Small intestine (tissue), 7 donors: Measurements from ENCODE around the gene SBNO2. TPM values are rescaled to one million over a fixed set of nuclear protein-coding genes. Genes with fewer than 3 reads are reported as not detected.

Experiments used
- DNase-seq, 2 donors: peaks; one replicate each; pipeline versions ENCODE4 v3.0.0 to v3.0.0-alpha.2; 2013
- FAIRE-seq: peaks from 2 replicates; lab custom pipeline; 2012; peaks lifted over from hg19 to GRCh38; lab: Jason Lieb, UNC
- H3K27ac ChIP-seq, 3 donors: one replicate each; pipeline ENCODE4 v1.5.1; 2013; ENCODE audit warnings: low read length in 2 of 3, mild to moderate bottlenecking in 2 of 3, control low read depth in 1 of 3, inconsistent platforms in 1 of 3, low read depth in 1 of 3, moderate library complexity in 1 of 3
- H3K27me3 ChIP-seq, 3 donors: one replicate each; pipeline ENCODE4 v1.6.1; 2013; ENCODE audit warnings: low read length in 3 of 3, inconsistent platforms in 1 of 3; ENCODE audit not compliant: control insufficient read depth in 3 of 3, insufficient read depth in 3 of 3
- H3K36me3 ChIP-seq, 3 donors: one replicate each; pipeline ENCODE4 v1.6.1; 2013; ENCODE audit warnings: low read length in 3 of 3, inconsistent platforms in 1 of 3, low read depth in 1 of 3, mild to moderate bottlenecking in 1 of 3, moderate library complexity in 1 of 3; ENCODE audit not compliant: control insufficient read depth in 3 of 3, insufficient read depth in 2 of 3
- H3K4me1 ChIP-seq, 3 donors: one replicate each; pipeline ENCODE4 v1.6.1; 2013; ENCODE audit warnings: low read length in 2 of 3, inconsistent platforms in 1 of 3, low read depth in 1 of 3, mild to moderate bottlenecking in 1 of 3, moderate library complexity in 1 of 3; ENCODE audit not compliant: control insufficient read depth in 3 of 3, insufficient read depth in 2 of 3
- H3K4me3 ChIP-seq, 3 donors: one replicate each; pipeline ENCODE4 v1.5.1; 2013; ENCODE audit warnings: low read length in 3 of 3, control low read depth in 1 of 3, inconsistent platforms in 1 of 3, low read depth in 1 of 3, mild to moderate bottlenecking in 1 of 3, moderate library complexity in 1 of 3
- H3K9me3 ChIP-seq, 2 donors: one replicate each; pipeline ENCODE4 v1.6.1; 2013; ENCODE audit warnings: low read depth in 1 of 2, low read length in 1 of 2; ENCODE audit not compliant: control insufficient read depth in 2 of 2, insufficient read depth in 1 of 2
- WGBS, 3 donors: extraction: QIAGEN DNeasy Blood & Tissue Kit; methylation state at CpG; one replicate each; pipeline ENCODE4 v1.1.7; 2013; 5-methylcytosine and 5-hydroxymethylcytosine counted together
- polyA plus RNA-seq, 4 donors: library from polyadenylated mRNA; stranded (reverse) in 3 of 4; unstranded in 1 of 4; fragments of 200-250 nt in 3 of 4; fragments of 120-200 nt in 1 of 4; gene quantifications; one replicate each; pipeline versions ENCODE4 v1.2.1 to v1.2.3, GENCODE V29; 2013
- donor health status: healthy with polysubstance abuse.
- donor health status: control.
- donor health status: control.
- donor health status: Bipolar disorder and iron deficiency.
- donor health status: healthy.

The SBNO2 gene
- polyA plus RNA-seq, 4 donors, result 19.7 to 32.1 (median 21.6) TPM

GRCh38 chr19:1110809-1111640 lies 63.0 kb downstream of the SBNO2 start:
- Histone ChIP-seq H3K4me3 (no peak overlapping the region), H3K9me3 (no peaks in the 10 kb centered on the region), H3K27ac (no peak overlapping the region), H3K4me1 (peaks cover 0 to 35% (median 3%) of the 10 kb centered on the region in 3 donors), H3K36me3 (peaks cover 15 to 87% (median 41%) of the 10 kb centered on the region in 3 donors), H3K27me3 (no peaks in the 10 kb centered on the region)
- 81 to 87% (median 85%) methylated on average over 17 to 18 of the region's 18 CpGs for WGBS, 3 donors
- DNase-seq (no peak), FAIRE-seq (no peak)

- Histone ChIP-seq H3K27ac (no peak overlapping the region), H3K36me3 (peaks cover 14 to 89% (median 37%) of the 10 kb centered on the region in 3 donors), H3K27me3 (no peaks in the 10 kb centered on the region), H3K9me3 (no peaks in the 10 kb centered on the region), H3K4me3 (no peak overlapping the region), H3K4me1 (peaks cover 0 to 46% (median 6%) of the 10 kb centered on the region in 3 donors)
- no peak for DNase-seq
- WGBS, 3 donors, result 91 to 94% (median 91%) methylated on average over 50 to 54 of the region's 54 CpGs
- FAIRE-seq, result no peak
Measured at GRCh38 chr19:1109697-1110671, 64.1 kb downstream of the SBNO2 start.

- peaks cover 14 to 84% (median 35%) of the 10 kb centered on the region in 3 donors for H3K36me3 ChIP-seq
- no peaks in the 10 kb centered on the region for H3K9me3 ChIP-seq
- no peaks in the 10 kb centered on the region for H3K27me3 ChIP-seq
- no peak for DNase-seq
- FAIRE-seq, result no peak
- H3K4me3 ChIP-seq, result no peak overlapping the region
- no peak overlapping the region for H3K27ac ChIP-seq
- H3K4me1 ChIP-seq, result peaks cover 0 to 45% (median 6%) of the 10 kb centered on the region in 3 donors
- WGBS, 3 donors, result 85 to 91% (median 90%) methylated on average over 43 to 48 of the region's 48 CpGs
Measured at GRCh38 chr19:1109032-1109551, 65.0 kb downstream of the SBNO2 start.

- no peaks in the 10 kb centered on the region for H3K27me3 ChIP-seq
- peaks cover 0 to 40% (median 4%) of the 10 kb centered on the region in 3 donors for H3K4me1 ChIP-seq
- DNase-seq (no peak), FAIRE-seq (no peak)
- no peak overlapping the region for H3K27ac ChIP-seq
- no peak overlapping the region for H3K4me3 ChIP-seq
- WGBS, 3 donors, result 94 to 95% (median 95%) methylated on average over 74 to 89 of the region's 89 CpGs
- peaks cover 14 to 77% (median 32%) of the 10 kb centered on the region in 3 donors for H3K36me3 ChIP-seq
- no peaks in the 10 kb centered on the region for H3K9me3 ChIP-seq
Measured at GRCh38 chr19:1108291-1109031, 65.6 kb downstream of the SBNO2 start.

- no peak overlapping the region for H3K4me3 ChIP-seq
- no peak overlapping the region for H3K27ac ChIP-seq
- FAIRE-seq (no peak), DNase-seq (no peak)
- WGBS, 3 donors, result 87 to 90% (median 89%) methylated on average over 21 to 25 of the region's 25 CpGs
- no peaks in the 10 kb centered on the region for H3K27me3 ChIP-seq
- peaks cover 0 to 41% (median 6%) of the 10 kb centered on the region in 3 donors for H3K4me1 ChIP-seq
- peaks cover 14 to 72% (median 32%) of the 10 kb centered on the region in 3 donors for H3K36me3 ChIP-seq
- no peaks in the 10 kb centered on the region for H3K9me3 ChIP-seq
Measured at GRCh38 chr19:1107661-1108261, 66.3 kb downstream of the SBNO2 start.

GRCh38 chr19:1106841-1107660 lies 67.0 kb downstream of the SBNO2 start:
- H3K36me3 ChIP-seq, result peaks cover 14 to 66% (median 26%) of the 10 kb centered on the region in 3 donors
- H3K27ac ChIP-seq, result no peak overlapping the region
- 50 to 67% (median 62%) methylated on average over 17 of the region's 17 CpGs for WGBS, 3 donors
- H3K9me3 ChIP-seq, result no peaks in the 10 kb centered on the region
- FAIRE-seq, result no peak
- peaks cover 0 to 42% (median 9%) of the 10 kb centered on the region in 3 donors for H3K4me1 ChIP-seq
- DNase-seq, result no peak
- no peaks in the 10 kb centered on the region for H3K27me3 ChIP-seq
- H3K4me3 ChIP-seq, result no peak overlapping the region
